ENCODE measurements around the gene HSD17B11. TPM values are rescaled to one million over a fixed set of nuclear protein-coding genes. Genes with fewer than 3 reads are reported as not detected.

Gene HSD17B11
- total and polyA plus RNA-seq, 2 of the 8 experiments (the other 6 are each of a cell fraction or from before 2014, with no cell fraction given) = 6.0 to 9.0 TPM

DNA sequence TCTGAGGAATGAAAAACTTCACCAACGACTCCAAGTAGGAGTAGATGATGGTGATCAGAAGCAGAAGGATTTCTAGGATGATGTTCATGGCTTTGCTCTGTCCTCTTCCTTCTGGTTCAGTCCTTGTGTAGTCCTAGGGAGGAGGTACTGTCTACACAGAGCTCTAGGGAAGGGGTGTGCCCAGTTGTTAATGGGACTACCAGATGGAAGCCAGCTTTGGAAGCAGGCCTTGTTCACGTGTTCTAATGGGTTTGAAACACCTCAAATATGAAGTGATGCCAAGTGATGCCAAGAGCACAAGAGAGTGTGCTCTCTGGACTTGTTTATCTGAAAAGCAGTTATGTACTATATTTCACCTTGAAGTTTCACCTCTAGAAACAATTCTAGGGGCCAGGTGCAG, 68.2 kb downstream of the HSD17B11 start, which contains the start of gene HSD17B13:
Gene HSD17B13, minus strand, starts transcription at position 129 of the 400 bp plus-strand sequence. Its CDS starts 41 bp downstream, at position 88.
- Histone ChIP-seq H2BK5ac (ENCODE audit: low read depth, low read length) (no peak within 1 kb of the TSS), H3K27ac (ENCODE audit: low read depth, low read length) (no peak within 1 kb of the TSS), H3K36me3 (ENCODE audit: control insufficient read depth in 2 of 4, insufficient read depth in 4 of 4, low read length in 3 of 4) (no peaks in the 10 kb centered on the region), H3K4me2 (ENCODE audit: insufficient read depth in 1 of 2, low read depth in 2 of 2, low read length in 2 of 2) (no peak within 1 kb of the TSS), H2AFZ (ENCODE audit: low read length) (no peak within 1 kb of the TSS), H3K79me1 (ENCODE audit: low read depth, low read length) (no peaks in the 10 kb centered on the region), H3K56ac (replicated peaks; ENCODE audit: insufficient read length, low read depth, low read length) (no peak within 1 kb of the TSS), H2BK12ac (ENCODE audit: low read depth, low read length) (no peak within 1 kb of the TSS), H4K91ac (replicated peaks; ENCODE audit: insufficient read length, low read length) (no peak within 1 kb of the TSS), H3K79me2 (ENCODE audit: control insufficient read depth in 1 of 2, insufficient read depth in 2 of 2, low read length in 2 of 2) (no peaks in the 10 kb centered on the region), H3K23me2 (ENCODE audit: low read depth, low read length) (no peaks in the 10 kb centered on the region), H4K20me1 (replicated peaks in 1 of 2; ENCODE audit: control insufficient read depth in 1 of 2, insufficient read depth in 2 of 2, low read length in 2 of 2) (no peaks in the 10 kb centered on the region), H3K18ac (ENCODE audit: extremely low read depth, low read length) (no peak within 1 kb of the TSS), H3K9me3 (ENCODE audit: insufficient read depth in 2 of 2, low read depth in 1 of 2, low read length in 1 of 2) (no peaks in the 10 kb centered on the region), H2AK5ac (ENCODE audit: low read depth, low read length) (no peak within 1 kb of the TSS), H2BK20ac (ENCODE audit: low read length) (no peak within 1 kb of the TSS), H3K14ac (ENCODE audit: insufficient read length) (no peak within 1 kb of the TSS), H3K27me3 (replicated peaks in 1 of 4; ENCODE audit: control insufficient read depth in 3 of 4, extremely low read depth in 1 of 4, insufficient read depth in 3 of 4, low read length in 3 of 4) (no peaks in the 10 kb centered on the region), H2BK15ac (ENCODE audit: low read length) (no peak within 1 kb of the TSS), H3K23ac (ENCODE audit: insufficient read length) (no peak within 1 kb of the TSS), H2BK120ac (replicated peaks; ENCODE audit: low read depth, low read length) (no peak within 1 kb of the TSS), H3K4me3 (ENCODE audit: extremely low read depth in 1 of 4, insufficient read depth in 2 of 4, low read depth in 3 of 4, low read length in 4 of 4) (no peak within 1 kb of the TSS), H3K9ac (replicated peaks in 1 of 4; ENCODE audit: extremely low read depth in 1 of 4, low read depth in 3 of 4, low read length in 3 of 4) (no peak within 1 kb of the TSS), H4K8ac (ENCODE audit: extremely low read depth, insufficient read depth, low read length) (no peak within 1 kb of the TSS), H4K5ac (ENCODE audit: insufficient read length, low read depth, low read length) (no peak within 1 kb of the TSS), H3K4ac (replicated peaks; ENCODE audit: insufficient read length, low read depth, low read length) (no peak within 1 kb of the TSS), H3K4me1 (replicated peaks in 1 of 4; ENCODE audit: control insufficient read depth in 3 of 4, insufficient read depth in 4 of 4, low read length in 3 of 4) (no peaks in the 10 kb centered on the region)
- ChIA-PET CTCF (ENCODE audit: partially characterized antibody) (interaction anchor here (1.1 to 1.3 kb wide), 2 partner anchors 142 to 145 kb away, joined by 3 to 4 read pairs; no protein-coding TSS in a partner anchor), POLR2A (ENCODE audit: partially characterized antibody) (no interaction called here)
- 89% methylated on average over 2 of the region's 2 CpGs; no CpG with 5 or more reads in 1 of the 2 experiments for WGBS, 2 experiments (ENCODE audit: extremely low coverage in 1 of 2, insufficient coverage in 1 of 2, insufficient read length in 1 of 2, insufficient replicate concordance in 2 of 2, low coverage in 1 of 2, low lambda C conversion rate in 2 of 2, missing lambda C conversion rate in 1 of 2)
- no peak for FAIRE-seq
- DNase-seq (ENCODE audit: low read depth in 1 of 2, low spot score in 2 of 2) = no peak
- no peak for TF ChIP-seq POLR2A (IDR thresholded peaks at IDR 0.05; ENCODE audit: control extremely low read depth in 1 of 2, low read depth in 2 of 2, low read length in 2 of 2)
- no peak for TF ChIP-seq ZNF274 (IDR thresholded peaks at IDR 0.05; ENCODE audit: borderline replicate concordance, extremely low read depth, low read length)
- TF ChIP-seq, protein P1, sequence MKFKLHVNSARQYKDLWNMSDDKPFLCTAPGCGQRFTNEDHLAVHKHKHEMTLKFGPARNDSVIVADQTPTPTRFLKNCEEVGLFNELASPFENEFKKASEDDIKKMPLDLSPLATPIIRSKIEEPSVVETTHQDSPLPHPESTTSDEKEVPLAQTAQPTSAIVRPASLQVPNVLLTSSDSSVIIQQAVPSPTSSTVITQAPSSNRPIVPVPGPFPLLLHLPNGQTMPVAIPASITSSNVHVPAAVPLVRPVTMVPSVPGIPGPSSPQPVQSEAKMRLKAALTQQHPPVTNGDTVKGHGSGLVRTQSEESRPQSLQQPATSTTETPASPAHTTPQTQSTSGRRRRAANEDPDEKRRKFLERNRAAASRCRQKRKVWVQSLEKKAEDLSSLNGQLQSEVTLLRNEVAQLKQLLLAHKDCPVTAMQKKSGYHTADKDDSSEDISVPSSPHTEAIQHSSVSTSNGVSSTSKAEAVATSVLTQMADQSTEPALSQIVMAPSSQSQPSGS (IDR thresholded peaks at IDR 0.05; ENCODE audit: low read length) = no peak
- TF ChIP-seq, protein P2, sequence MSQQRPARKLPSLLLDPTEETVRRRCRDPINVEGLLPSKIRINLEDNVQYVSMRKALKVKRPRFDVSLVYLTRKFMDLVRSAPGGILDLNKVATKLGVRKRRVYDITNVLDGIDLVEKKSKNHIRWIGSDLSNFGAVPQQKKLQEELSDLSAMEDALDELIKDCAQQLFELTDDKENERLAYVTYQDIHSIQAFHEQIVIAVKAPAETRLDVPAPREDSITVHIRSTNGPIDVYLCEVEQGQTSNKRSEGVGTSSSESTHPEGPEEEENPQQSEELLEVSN (IDR thresholded peaks at IDR 0.05) = no peak
- TF ChIP-seq CBX8 (IDR thresholded peaks at IDR 0.05; ENCODE audit: borderline replicate concordance, low read depth, low read length) = no peak
- no peak for TF ChIP-seq EGR1 (IDR thresholded peaks at IDR 0.05; ENCODE audit: borderline replicate concordance, low read depth, low read length)

Data from H1 (cell line).